Measurements from ENCODE around the gene CDKN2C. TPM values are rescaled to one million over a fixed set of nuclear protein-coding genes. Genes with fewer than 3 reads are reported as not detected.

CDKN2C gene
- polyA plus RNA-seq, 1 donor from 2014 or later = 0.25 TPM

DNA sequence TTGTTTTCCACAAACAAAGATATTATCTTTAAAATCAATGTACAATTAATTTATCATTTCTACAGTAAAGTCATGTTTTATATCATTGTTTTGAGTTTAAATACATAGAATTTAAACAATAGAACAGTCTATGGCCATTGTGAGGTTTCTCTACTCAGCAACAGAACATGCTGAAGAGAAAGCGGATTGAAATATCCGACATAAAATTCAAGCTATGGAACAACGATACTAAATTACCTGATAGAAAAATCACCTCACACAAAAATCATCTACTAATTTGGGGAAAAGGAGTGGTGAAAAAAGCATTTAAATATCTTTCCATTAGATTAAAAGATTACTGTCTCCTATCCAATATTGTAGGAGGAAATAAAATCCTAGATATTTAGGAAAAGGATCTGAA is 12.6 kb downstream of the CDKN2C start:
- TF ChIP-seq EZH2 (IDR thresholded peaks at IDR 0.05; ENCODE audit: borderline replicate concordance, insufficient read depth, low read length, poor library complexity, severe bottlenecking) = no peak
- no peak for TF ChIP-seq MXI1 (conservative IDR thresholded peaks at IDR 0.05; ENCODE audit: poor library complexity, severe bottlenecking)
- TF ChIP-seq, protein P1, sequence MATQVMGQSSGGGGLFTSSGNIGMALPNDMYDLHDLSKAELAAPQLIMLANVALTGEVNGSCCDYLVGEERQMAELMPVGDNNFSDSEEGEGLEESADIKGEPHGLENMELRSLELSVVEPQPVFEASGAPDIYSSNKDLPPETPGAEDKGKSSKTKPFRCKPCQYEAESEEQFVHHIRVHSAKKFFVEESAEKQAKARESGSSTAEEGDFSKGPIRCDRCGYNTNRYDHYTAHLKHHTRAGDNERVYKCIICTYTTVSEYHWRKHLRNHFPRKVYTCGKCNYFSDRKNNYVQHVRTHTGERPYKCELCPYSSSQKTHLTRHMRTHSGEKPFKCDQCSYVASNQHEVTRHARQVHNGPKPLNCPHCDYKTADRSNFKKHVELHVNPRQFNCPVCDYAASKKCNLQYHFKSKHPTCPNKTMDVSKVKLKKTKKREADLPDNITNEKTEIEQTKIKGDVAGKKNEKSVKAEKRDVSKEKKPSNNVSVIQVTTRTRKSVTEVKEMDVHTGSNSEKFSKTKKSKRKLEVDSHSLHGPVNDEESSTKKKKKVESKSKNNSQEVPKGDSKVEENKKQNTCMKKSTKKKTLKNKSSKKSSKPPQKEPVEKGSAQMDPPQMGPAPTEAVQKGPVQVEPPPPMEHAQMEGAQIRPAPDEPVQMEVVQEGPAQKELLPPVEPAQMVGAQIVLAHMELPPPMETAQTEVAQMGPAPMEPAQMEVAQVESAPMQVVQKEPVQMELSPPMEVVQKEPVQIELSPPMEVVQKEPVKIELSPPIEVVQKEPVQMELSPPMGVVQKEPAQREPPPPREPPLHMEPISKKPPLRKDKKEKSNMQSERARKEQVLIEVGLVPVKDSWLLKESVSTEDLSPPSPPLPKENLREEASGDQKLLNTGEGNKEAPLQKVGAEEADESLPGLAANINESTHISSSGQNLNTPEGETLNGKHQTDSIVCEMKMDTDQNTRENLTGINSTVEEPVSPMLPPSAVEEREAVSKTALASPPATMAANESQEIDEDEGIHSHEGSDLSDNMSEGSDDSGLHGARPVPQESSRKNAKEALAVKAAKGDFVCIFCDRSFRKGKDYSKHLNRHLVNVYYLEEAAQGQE (IDR thresholded peaks at IDR 0.05; ENCODE audit: borderline replicate concordance) = no peak
- Histone ChIP-seq H3K9me2 (ENCODE audit: insufficient read depth, low read length) (no peaks in the 10 kb centered on the region), H4K20me1 (ENCODE audit: insufficient read depth) (no peaks in the 10 kb centered on the region), H3K27ac (ENCODE audit: low read length) (no peak overlapping the region), H3K79me2 (replicated peaks; ENCODE audit: insufficient read depth, low read length) (no peaks in the 10 kb centered on the region), H3K9me3 (ENCODE audit: low read length) (no peaks in the 10 kb centered on the region), H3K4me3 (ENCODE audit: low read length) (no peak overlapping the region), H3F3A (ENCODE audit: insufficient read depth, low read length, poor library complexity, severe bottlenecking) (no peaks in the 10 kb centered on the region), H3K4me2 (ENCODE audit: low read length) (no peak overlapping the region), H3K9ac (ENCODE audit: low read length) (no peak overlapping the region), H2AFZ (ENCODE audit: low read depth, low read length) (no peak overlapping the region), H3K36me3 (ENCODE audit: insufficient read depth, low read length) (no peaks in the 10 kb centered on the region), H3K27me3 (ENCODE audit: insufficient read depth, low read depth, low read length) (peaks cover 84% of the 10 kb centered on the region)

- no peaks in the 10 kb centered on the region for H3K36me3 ChIP-seq (ENCODE audit: insufficient read depth, low read length)
- H3F3A ChIP-seq (ENCODE audit: insufficient read depth, low read length, poor library complexity, severe bottlenecking) = no peaks in the 10 kb centered on the region
- no peaks in the 10 kb centered on the region for H3K9me2 ChIP-seq (ENCODE audit: insufficient read depth, low read length)
- no peak overlapping the region for H3K9ac ChIP-seq (ENCODE audit: low read length)
- no peak overlapping the region for H2AFZ ChIP-seq (ENCODE audit: low read depth, low read length)
- peaks cover 78% of the 10 kb centered on the region for H3K27me3 ChIP-seq (ENCODE audit: insufficient read depth, low read depth, low read length)
- H3K9me3 ChIP-seq (ENCODE audit: low read length) = no peaks in the 10 kb centered on the region
- TF ChIP-seq SMC3 (conservative IDR thresholded peaks at IDR 0.05; ENCODE audit: poor library complexity) = no peak
- no peak for TF ChIP-seq MXI1 (conservative IDR thresholded peaks at IDR 0.05; ENCODE audit: poor library complexity, severe bottlenecking)
- no peak for TF ChIP-seq POLR2AphosphoS5 (IDR thresholded peaks at IDR 0.05)
- no peak for TF ChIP-seq RAD21 (conservative IDR thresholded peaks at IDR 0.05)
- H3K79me2 ChIP-seq (replicated peaks; ENCODE audit: insufficient read depth, low read length) = no peaks in the 10 kb centered on the region
- no peak overlapping the region for H3K4me2 ChIP-seq (ENCODE audit: low read length)
- no peaks in the 10 kb centered on the region for H4K20me1 ChIP-seq (ENCODE audit: insufficient read depth)
- no peak overlapping the region for H3K27ac ChIP-seq (ENCODE audit: low read length)
- no peak overlapping the region for H3K4me3 ChIP-seq (ENCODE audit: low read length)
These were observed 13.3 kb downstream of the CDKN2C start for GRCh38 chr1:50983219-50983802.

- no peaks in the 10 kb centered on the region for H3K9me3 ChIP-seq (ENCODE audit: low read length)
- no peaks in the 10 kb centered on the region for H3F3A ChIP-seq (ENCODE audit: insufficient read depth, low read length, poor library complexity, severe bottlenecking)
- no peaks in the 10 kb centered on the region for H3K79me2 ChIP-seq (replicated peaks; ENCODE audit: insufficient read depth, low read length)
- H3K27ac ChIP-seq (ENCODE audit: low read length) = no peak overlapping the region
- no peak for TF ChIP-seq EZH2 (IDR thresholded peaks at IDR 0.05; ENCODE audit: borderline replicate concordance, insufficient read depth, low read length, poor library complexity, severe bottlenecking)
- no peak for TF ChIP-seq RAD21 (conservative IDR thresholded peaks at IDR 0.05)
- TF ChIP-seq EP300 (conservative IDR thresholded peaks at IDR 0.05; ENCODE audit: poor library complexity, severe bottlenecking) = no peak
- TF ChIP-seq, protein P2, sequence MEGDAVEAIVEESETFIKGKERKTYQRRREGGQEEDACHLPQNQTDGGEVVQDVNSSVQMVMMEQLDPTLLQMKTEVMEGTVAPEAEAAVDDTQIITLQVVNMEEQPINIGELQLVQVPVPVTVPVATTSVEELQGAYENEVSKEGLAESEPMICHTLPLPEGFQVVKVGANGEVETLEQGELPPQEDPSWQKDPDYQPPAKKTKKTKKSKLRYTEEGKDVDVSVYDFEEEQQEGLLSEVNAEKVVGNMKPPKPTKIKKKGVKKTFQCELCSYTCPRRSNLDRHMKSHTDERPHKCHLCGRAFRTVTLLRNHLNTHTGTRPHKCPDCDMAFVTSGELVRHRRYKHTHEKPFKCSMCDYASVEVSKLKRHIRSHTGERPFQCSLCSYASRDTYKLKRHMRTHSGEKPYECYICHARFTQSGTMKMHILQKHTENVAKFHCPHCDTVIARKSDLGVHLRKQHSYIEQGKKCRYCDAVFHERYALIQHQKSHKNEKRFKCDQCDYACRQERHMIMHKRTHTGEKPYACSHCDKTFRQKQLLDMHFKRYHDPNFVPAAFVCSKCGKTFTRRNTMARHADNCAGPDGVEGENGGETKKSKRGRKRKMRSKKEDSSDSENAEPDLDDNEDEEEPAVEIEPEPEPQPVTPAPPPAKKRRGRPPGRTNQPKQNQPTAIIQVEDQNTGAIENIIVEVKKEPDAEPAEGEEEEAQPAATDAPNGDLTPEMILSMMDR (IDR thresholded peaks at IDR 0.05; ENCODE audit: poor library complexity, severe bottlenecking) = no peak
- TF ChIP-seq MXI1 (conservative IDR thresholded peaks at IDR 0.05; ENCODE audit: poor library complexity, severe bottlenecking) = no peak
- TF ChIP-seq POLR2AphosphoS5 (IDR thresholded peaks at IDR 0.05) = no peak
- TF ChIP-seq SMC3 (conservative IDR thresholded peaks at IDR 0.05; ENCODE audit: poor library complexity) = no peak
- TF ChIP-seq TAF1 (IDR thresholded peaks at IDR 0.05; ENCODE audit: low read depth) = no peak
- TF ChIP-seq, protein P1 (IDR thresholded peaks at IDR 0.05; ENCODE audit: borderline replicate concordance) = no peak
- no peak overlapping the region for H3K9ac ChIP-seq (ENCODE audit: low read length)
- no peak overlapping the region for H3K4me3 ChIP-seq (ENCODE audit: low read length)
- H2AFZ ChIP-seq (ENCODE audit: low read depth, low read length) = no peak overlapping the region
- peaks cover 60% of the 10 kb centered on the region for H3K27me3 ChIP-seq (ENCODE audit: insufficient read depth, low read depth, low read length)
- H3K4me2 ChIP-seq (ENCODE audit: low read length) = no peak overlapping the region
- no peaks in the 10 kb centered on the region for H3K36me3 ChIP-seq (ENCODE audit: insufficient read depth, low read length)
- H4K20me1 ChIP-seq (ENCODE audit: insufficient read depth) = no peaks in the 10 kb centered on the region
- no peaks in the 10 kb centered on the region for H3K9me2 ChIP-seq (ENCODE audit: insufficient read depth, low read length)
These were observed 15.0 kb downstream of the CDKN2C start for GRCh38 chr1:50985094-50985493.
